Neuron (in vitro differentiated cells): ENCODE measurements around the gene AIG1.
A peak's percentile ranks its signal among the peaks of the same experiment; 100 is the strongest.
"Not testable (repeated sequence)": the region's sequence is repeated elsewhere in the genome, so short reads cannot be mapped to it uniquely, and the experiment has no call there.

Experiments used
- H2AFZ ChIP-seq: one replicate; pipeline ENCODE4 v1.6.1; 2013; ENCODE audit warnings: low read depth, mild to moderate bottlenecking, inconsistent platforms, low read length, moderate library complexity
- H3K27me3 ChIP-seq: one replicate; pipeline ENCODE4 v1.6.1; 2013; ENCODE audit warnings: low read length; ENCODE audit not compliant: insufficient read depth
- H3K36me3 ChIP-seq: one replicate; pipeline ENCODE4 v1.6.1; 2013; ENCODE audit warnings: low read length; ENCODE audit not compliant: insufficient read depth
- H3K4me1 ChIP-seq: one replicate; pipeline ENCODE4 v1.6.1; 2013; ENCODE audit warnings: low read length; ENCODE audit not compliant: insufficient read depth
- H3K4me3 ChIP-seq: 2 replicates; pipeline ENCODE4 v1.5.1; 2013; ENCODE audit warnings: mild to moderate bottlenecking, low read length, moderate library complexity
- H3K9me3 ChIP-seq: one replicate; pipeline ENCODE4 v1.6.1; 2013; ENCODE audit warnings: low read length

AIG1 gene

DNA sequence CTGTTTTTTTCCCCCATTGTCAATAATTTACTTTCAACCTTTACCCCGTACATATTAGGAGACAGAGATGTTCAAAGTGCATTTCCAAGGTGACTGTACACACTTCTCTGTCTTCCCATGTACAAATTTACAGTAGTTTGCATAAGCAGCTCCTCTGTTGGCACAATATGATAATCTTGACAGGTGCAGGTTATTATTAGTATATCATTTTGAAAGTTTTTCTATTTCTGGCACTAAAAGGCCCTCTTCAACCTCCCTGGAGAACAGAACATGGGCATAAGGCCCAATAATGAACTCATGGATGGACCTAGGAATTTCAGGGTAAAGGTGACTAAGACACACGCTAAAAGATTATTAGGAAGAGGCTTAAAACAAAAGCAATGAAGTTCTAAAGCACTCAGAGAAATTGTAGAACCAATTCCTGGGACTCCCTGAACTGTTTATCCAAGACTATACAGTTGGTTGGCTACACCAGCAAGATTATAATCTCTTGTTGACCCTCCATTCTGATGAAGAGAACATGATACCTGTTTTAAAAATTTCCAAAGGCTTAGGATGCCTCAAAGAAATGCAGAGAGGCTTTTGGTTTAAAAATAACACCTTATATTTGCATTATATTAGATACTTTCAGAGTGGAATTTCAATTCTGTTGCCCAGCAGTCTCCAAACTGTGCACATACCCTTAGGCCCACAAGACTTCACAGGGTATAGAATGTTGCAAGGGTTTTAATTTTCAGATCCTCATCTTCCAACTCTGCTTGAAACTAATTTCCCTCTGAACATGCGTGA is 1.1 kb downstream of the AIG1 start:
- peaks cover 13% of the 10 kb centered on the region for H3K4me1 ChIP-seq
- no peaks in the 10 kb centered on the region for H3K27me3 ChIP-seq
- no peaks in the 10 kb centered on the region for H3K9me3 ChIP-seq
- H3K36me3 ChIP-seq = no peaks in the 10 kb centered on the region
- H2AFZ ChIP-seq = peak overlapping the region; percentile 66
- peak overlapping the region; percentile 59 for H3K4me3 ChIP-seq

DNA sequence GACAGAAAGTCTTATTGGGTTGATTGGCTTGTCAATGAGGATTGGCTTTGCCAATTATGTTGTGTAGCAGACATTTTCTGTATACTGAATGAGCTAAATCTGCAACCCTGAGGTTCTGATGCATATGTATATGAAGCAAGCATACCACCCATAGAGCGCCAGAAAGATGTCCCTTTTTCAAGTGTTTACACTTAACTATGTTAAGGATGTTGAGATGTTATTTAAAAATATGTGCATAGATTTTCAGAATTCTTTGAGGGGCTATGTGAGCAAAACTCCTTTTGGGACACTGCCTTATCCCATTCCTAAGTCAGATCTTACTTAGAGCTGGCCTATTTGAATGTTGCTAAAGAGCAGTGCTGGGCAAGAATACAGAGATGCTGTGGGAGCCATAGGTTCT is 1.9 kb downstream of the AIG1 start:
- Histone ChIP-seq H3K4me3 (no peak overlapping the region), H3K27me3 (no peaks in the 10 kb centered on the region), H2AFZ (no peak overlapping the region), H3K9me3 (no peaks in the 10 kb centered on the region), H3K36me3 (no peaks in the 10 kb centered on the region), H3K4me1 (peaks cover 13% of the 10 kb centered on the region)

DNA sequence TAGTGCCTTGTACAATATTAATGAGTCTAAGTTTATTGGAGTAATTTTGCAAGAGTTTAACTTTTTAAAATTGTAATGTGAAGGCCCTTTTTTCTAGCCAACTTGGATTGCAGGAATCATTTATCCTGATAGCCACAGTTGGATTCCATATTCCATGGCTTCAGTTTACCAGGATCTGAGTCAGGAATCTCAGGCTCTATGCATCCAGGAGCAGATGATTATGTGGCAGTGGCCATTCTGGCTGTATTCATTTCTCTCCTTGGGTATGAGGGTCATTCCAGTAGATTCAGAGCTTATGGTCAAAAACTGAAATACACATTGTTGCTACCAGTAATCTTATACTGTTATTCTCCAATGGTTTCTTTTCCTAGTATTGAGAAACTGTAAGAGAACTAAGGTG is 2.9 kb downstream of the AIG1 start:
- Histone ChIP-seq H3K9me3 (no peaks in the 10 kb centered on the region), H3K4me3 (no peak overlapping the region), H3K36me3 (no peaks in the 10 kb centered on the region), H3K27me3 (no peaks in the 10 kb centered on the region), H2AFZ (no peak overlapping the region), H3K4me1 (peaks cover 13% of the 10 kb centered on the region)

DNA sequence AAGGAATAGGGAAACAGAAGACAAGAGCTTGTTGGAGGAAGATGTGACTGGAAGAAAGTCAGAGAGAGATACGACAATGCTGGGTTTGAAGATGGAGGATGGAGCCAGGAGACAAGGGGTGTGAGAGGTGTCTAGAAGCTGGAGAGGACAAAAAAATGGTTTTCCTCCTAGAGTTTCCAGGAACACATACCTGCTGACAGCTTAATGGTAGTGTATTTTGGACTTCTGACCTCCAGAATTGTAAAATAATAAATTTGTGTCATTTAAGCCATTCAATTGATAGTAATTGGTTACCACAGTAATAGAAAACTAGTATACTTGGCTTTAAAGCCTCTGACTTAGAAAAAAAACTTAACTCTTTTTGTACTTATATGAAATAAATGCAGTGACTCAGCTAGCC is 3.6 kb downstream of the AIG1 start:
- Histone ChIP-seq H3K4me1 (peaks cover 13% of the 10 kb centered on the region), H3K36me3 (no peaks in the 10 kb centered on the region), H2AFZ (no peak overlapping the region), H3K4me3 (no peak overlapping the region), H3K27me3 (no peaks in the 10 kb centered on the region), H3K9me3 (no peaks in the 10 kb centered on the region)

DNA sequence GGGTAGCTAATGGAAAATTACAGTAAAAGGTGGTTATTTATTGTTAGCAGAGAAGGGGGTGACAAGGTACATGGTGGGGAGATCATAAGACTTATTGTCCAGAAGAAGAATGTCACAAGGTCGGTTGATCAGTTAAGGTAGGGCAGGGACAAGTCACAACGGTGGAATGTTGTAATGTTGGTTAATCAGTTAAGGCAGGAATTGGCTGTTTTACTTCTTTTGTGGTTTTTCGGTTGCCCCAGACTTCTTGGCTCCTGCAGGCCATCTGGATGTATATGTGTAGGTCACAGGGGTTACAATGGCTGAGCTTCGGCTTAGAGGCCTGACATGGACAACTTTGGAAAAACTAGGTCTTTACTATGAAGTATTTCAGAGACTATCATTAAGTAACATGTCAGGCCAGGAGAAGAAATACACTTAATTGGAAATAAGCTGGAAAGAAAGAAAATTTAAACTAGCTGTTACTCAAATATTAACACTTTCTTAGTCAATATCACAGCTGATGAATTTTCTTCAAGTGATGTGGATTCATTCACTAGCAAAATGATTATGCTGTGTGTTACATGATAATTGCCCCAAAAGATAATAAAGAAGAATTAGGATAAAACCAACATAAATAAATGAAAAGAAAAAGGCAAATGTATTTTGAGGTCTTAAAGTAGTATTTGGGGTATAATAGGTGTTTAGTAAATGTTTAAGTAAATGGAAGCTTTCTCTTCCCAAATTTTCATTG is 4.4 kb downstream of the AIG1 start:
- Histone ChIP-seq H3K27me3 (no peaks in the 10 kb centered on the region), H3K36me3 (no peaks in the 10 kb centered on the region), H3K4me1 (peaks cover 6% of the 10 kb centered on the region), H3K9me3 (no peaks in the 10 kb centered on the region), H3K4me3 (no peak overlapping the region), H2AFZ (no peak overlapping the region)

DNA sequence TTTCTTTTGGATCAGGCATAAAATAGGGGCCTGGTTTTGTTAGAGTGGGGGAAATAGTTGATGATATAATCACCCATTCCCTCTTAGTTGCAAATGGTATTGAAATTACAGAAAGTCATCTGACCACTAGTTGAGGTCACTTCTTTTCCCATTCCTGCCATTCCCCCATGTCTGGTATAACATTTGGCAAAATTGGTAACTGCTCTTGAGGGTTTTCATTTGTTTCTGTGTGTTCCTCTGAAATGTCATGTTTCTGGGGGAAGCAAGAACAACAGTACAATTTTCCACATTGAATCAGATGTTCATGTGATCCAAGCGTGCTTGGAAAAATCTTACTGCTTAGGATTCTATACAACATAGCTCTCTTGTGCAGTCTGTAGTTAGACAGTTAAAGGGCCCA is 7.3 kb downstream of the AIG1 start:
- Histone ChIP-seq H3K9me3 (no peaks in the 10 kb centered on the region), H3K36me3 (no peaks in the 10 kb centered on the region), H3K4me1 (no peaks in the 10 kb centered on the region), H3K4me3 (no peak overlapping the region), H2AFZ (no peak overlapping the region), H3K27me3 (no peaks in the 10 kb centered on the region)

DNA sequence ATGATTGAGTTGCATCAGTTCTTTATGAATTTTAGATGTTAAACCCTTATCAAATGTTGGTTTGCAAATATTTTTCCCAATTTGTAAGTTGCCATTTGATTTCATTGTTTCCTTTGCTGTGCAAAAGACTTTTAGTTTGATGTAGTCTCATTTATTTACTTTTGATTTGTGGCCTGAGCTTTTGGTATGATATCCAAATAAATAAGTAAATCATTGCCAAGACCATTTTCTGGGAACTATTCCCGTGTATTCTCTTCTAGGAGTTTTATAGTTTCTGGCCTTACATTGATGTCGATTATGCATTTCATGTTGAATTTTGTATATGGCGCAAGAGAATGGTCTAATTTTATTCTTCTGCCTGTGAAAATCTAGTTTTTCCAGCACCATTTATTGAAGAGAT is 13.4 kb downstream of the AIG1 start:
- no peak overlapping the region for H3K4me3 ChIP-seq
- no peaks in the 10 kb centered on the region for H3K36me3 ChIP-seq
- H3K4me1 ChIP-seq = no peaks in the 10 kb centered on the region
- H2AFZ ChIP-seq = no peak overlapping the region
- no peaks in the 10 kb centered on the region for H3K27me3 ChIP-seq
- H3K9me3 ChIP-seq = no peaks in the 10 kb centered on the region

DNA sequence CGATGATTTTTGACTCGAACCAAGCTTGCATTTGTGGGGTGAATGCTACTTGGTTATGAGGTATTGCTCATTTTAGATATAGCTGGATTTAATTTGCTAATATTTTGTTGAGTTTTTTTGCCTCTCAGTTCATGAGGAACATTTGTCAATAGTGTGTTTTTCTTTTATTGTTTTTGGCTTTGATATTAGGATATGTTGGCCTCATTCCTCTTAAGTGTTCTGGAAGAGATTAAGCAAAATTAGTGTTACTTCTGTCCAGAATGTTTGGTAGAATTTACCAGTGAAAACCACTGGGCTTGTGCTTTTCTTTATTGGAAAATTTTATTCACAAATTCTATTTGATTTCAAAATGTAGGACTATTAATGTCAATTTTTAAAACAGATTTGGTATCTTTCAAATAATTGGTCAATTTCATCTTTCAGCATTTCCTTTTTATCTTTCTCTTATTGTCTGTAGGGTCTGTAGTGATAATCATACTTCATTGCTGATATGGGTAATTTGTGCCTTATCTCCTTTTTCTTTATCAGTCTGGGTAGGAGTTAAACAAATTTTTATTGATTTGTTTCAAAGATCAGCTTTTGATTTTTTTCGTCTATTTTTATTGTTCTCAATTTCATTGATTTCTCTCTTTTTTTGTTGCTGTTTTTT is 14.1 kb downstream of the AIG1 start:
- Histone ChIP-seq H3K4me1 (no peaks in the 10 kb centered on the region), H2AFZ (no peak overlapping the region)

DNA sequence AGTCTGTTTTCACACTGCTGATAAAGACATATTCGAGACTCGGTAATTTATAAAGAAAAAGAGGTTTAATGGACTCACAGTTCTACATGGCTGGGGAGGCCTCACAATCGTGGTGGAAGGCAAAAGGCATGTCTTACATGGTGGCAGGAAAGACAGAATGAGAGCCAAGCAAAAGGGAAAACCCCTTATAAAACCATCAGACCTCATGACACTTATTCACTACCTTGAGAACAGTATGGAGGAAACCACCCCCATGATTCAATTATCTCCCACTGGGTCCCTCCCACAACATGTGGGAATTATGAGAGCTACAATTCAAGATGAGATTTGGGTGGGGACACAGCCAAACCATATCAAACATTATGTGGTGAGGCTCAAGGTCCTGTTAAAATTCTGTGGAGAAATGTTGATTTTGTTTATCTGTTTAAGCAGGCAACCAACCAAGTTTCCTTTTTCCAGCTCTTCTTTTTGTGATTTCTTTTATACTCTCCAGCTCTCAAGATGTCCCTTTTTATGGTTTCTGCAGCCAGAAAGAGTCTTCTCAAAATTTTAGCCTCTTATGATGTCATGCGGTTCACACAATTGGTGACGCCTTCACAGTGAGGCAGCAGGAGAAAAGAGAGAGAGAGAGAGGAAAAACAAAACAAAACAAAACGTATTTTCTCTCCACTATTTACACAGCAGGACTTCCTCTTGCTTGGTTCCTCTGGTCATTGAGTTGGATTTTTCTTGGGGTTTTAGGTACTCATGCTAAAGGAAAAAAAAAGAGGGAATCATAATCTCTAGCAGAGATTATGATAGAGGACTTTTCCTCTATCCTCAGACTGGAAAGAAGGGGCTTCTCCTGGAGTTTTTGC is 18.0 kb downstream of the AIG1 start:
- Histone ChIP-seq H3K4me1 (no peaks in the 10 kb centered on the region), H3K4me3 (no peak overlapping the region), H3K36me3 (no peaks in the 10 kb centered on the region), H3K27me3 (no peaks in the 10 kb centered on the region), H3K9me3 (no peaks in the 10 kb centered on the region), H2AFZ (no peak overlapping the region)

More for the DNA sequence above, 14.1 kb downstream of the AIG1 start:
- no peaks in the 10 kb centered on the region for H3K36me3 ChIP-seq
- H3K4me3 ChIP-seq = no peak overlapping the region
- no peaks in the 10 kb centered on the region for H3K27me3 ChIP-seq
- H3K9me3 ChIP-seq = no peaks in the 10 kb centered on the region

DNA sequence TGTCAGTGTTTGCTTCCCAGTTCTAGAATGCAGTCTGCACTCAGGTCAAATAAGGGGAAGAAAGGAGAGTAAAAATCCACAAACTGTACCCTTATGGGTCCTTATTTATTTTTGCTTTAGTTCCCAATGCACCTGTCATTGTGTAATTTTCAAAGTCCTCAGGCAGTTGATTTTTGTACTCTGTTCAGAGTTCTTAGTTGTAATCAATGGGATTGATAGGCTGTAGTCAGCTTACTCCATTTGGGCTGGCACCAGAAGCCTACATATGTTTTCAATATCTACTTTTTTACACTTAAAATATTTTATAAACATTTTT is 18.6 kb downstream of the AIG1 start:
- H3K9me3 ChIP-seq = no peaks in the 10 kb centered on the region
- H3K27me3 ChIP-seq = no peaks in the 10 kb centered on the region
- no peaks in the 10 kb centered on the region for H3K4me1 ChIP-seq
- no peak overlapping the region for H3K4me3 ChIP-seq
- H2AFZ ChIP-seq = no peak overlapping the region
- no peaks in the 10 kb centered on the region for H3K36me3 ChIP-seq

DNA sequence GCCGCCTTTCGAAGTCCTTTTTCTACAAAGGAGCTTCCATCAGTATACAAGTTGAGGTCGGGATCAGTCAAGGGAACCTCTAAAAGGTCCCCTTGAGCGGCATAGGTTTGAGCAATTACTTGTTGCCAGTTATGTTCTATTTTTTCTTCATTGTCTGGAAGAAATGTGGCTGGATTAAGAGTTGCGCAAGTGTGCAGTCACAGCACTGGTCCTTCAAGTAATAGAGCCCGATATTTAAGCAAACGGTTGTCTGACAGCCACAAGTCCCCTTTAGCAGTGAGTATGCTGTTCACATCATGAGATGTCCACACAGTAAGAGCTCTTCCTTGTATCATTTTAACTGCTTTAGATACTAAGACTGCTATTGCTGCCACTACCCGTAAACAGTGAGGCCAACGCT is 21.6 kb downstream of the AIG1 start:
- not testable (repeated sequence) for H3K4me3 ChIP-seq, H3K27me3 ChIP-seq, H2AFZ ChIP-seq, H3K9me3 ChIP-seq, H3K4me1 ChIP-seq, H3K36me3 ChIP-seq

DNA sequence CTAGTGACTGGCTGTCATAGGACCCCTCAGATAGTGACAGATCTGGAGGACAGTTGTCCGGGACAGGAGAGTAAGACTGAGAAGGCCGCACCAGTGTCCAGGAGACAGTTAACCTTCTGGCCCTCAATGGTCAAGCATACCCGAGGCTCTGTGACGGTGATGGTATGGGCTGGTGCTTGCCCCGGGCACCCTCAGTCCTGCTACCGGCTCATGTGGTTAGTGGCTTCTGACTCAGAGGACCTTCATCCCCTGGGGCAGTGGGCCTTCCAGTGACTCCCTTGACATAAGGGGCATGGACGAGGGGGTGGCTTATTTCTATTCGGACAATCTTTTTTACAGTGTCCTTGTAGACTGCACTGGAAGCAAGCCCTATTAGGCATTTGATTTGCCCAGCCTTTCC is 23.3 kb downstream of the AIG1 start:
- not testable (repeated sequence) for H3K4me1 ChIP-seq, H3K27me3 ChIP-seq, H3K4me3 ChIP-seq, H2AFZ ChIP-seq, H3K36me3 ChIP-seq, H3K9me3 ChIP-seq

DNA sequence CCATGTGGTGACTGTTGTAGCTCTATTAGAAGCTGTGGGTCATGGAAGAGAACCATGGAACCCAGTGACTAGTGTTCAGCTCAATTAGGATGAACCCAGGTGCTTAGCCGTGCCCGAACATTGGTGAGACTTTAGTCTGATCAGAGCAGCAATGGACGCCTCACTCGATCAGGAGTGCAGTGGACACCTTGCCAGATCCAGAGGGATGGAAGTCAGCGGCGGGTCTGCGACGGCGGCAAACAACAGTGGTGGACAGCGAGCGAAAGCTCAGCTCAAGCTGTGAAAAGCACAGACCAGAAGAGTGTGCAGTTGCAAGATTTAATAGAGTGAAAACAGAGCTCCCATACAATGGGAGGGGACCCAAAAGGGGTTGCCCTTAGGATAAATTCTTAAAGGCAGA is 26.6 kb downstream of the AIG1 start:
- not testable (repeated sequence) for H3K4me1 ChIP-seq, H3K27me3 ChIP-seq, H3K36me3 ChIP-seq, H2AFZ ChIP-seq, H3K4me3 ChIP-seq, H3K9me3 ChIP-seq
